ENCODE data around the gene THAP3.

DNA sequence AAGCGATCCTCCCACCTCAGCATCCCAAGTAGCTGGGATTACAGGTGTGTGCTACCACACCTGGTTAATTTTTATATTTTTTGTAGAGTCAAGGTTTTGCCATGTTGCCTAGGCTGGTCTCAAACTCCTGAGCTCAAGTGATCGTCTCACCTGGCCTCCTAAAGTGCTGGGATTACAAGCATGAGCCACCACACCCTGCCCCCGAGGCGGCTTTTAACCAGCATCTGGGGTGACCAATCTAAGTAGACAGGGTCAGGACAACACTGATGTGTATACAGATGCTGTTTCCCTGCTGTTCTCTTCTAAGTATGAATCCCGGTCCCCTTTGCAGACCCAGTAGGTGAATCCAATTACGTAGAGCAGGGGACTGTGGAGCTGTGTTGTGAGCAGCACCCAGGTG lies 23.9 kb downstream of the THAP3 start:
- TF ChIP-seq, protein P1, sequence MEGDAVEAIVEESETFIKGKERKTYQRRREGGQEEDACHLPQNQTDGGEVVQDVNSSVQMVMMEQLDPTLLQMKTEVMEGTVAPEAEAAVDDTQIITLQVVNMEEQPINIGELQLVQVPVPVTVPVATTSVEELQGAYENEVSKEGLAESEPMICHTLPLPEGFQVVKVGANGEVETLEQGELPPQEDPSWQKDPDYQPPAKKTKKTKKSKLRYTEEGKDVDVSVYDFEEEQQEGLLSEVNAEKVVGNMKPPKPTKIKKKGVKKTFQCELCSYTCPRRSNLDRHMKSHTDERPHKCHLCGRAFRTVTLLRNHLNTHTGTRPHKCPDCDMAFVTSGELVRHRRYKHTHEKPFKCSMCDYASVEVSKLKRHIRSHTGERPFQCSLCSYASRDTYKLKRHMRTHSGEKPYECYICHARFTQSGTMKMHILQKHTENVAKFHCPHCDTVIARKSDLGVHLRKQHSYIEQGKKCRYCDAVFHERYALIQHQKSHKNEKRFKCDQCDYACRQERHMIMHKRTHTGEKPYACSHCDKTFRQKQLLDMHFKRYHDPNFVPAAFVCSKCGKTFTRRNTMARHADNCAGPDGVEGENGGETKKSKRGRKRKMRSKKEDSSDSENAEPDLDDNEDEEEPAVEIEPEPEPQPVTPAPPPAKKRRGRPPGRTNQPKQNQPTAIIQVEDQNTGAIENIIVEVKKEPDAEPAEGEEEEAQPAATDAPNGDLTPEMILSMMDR (IDR thresholded peaks at IDR 0.05; ENCODE audit: borderline replicate concordance, extremely low read depth, low read length, poor library complexity, severe bottlenecking), result no peak
- no peak for TF ChIP-seq EZH2 (IDR thresholded peaks at IDR 0.05; ENCODE audit: borderline replicate concordance, low read depth, low read length, severe bottlenecking)

Data from DND-41 (cell line).